Measurements from ENCODE around the gene CHGA. TPM values are rescaled to one million over a fixed set of nuclear protein-coding genes. Genes with fewer than 3 reads are reported as not detected.

Gene CHGA
- total RNA-seq, 2 experiments from 2014 or later, result not detected

- Mint-ChIP-seq H3K9me3 (ENCODE audit: insufficient read depth) (no peaks in the 10 kb centered on the region), H3K4me1 (ENCODE audit: low read depth) (peaks cover 14% of the 10 kb centered on the region), H3K36me3 (ENCODE audit: low read depth) (no peaks in the 10 kb centered on the region), H3K4me3 (no peak overlapping the region), H3K27ac (no peak overlapping the region), H3K27me3 (ENCODE audit: low read depth) (peaks cover 9% of the 10 kb centered on the region)
- ChIA-PET CTCF (no interaction called here), POLR2A (no interaction called here)
- no peak for ATAC-seq
- no peak for DNase-seq
Measured at GRCh38 chr14:92907316-92907911, 15.5 kb upstream of the CHGA start.

GRCh38 chr14:92914087-92914656, 8.8 kb upstream of the CHGA start:
- peaks cover 3% of the 10 kb centered on the region for H3K27me3 Mint-ChIP-seq (ENCODE audit: low read depth)
- CTCF ChIA-PET, result no interaction called here
- DNase-seq (peak; percentile 71), ATAC-seq (peak; percentile 65)
- no peak overlapping the region for H3K4me3 Mint-ChIP-seq
- H3K36me3 Mint-ChIP-seq (ENCODE audit: low read depth), result no peaks in the 10 kb centered on the region
- no peaks in the 10 kb centered on the region for H3K9me3 Mint-ChIP-seq (ENCODE audit: insufficient read depth)
- H3K27ac Mint-ChIP-seq, result no peak overlapping the region
- no peaks in the 10 kb centered on the region for H3K4me1 Mint-ChIP-seq (ENCODE audit: low read depth)
- POLR2A ChIA-PET, result no interaction called here

- Mint-ChIP-seq H3K27me3 (ENCODE audit: low read depth) (peaks cover 7% of the 10 kb centered on the region), H3K4me1 (ENCODE audit: low read depth) (no peaks in the 10 kb centered on the region), H3K9me3 (ENCODE audit: insufficient read depth) (no peaks in the 10 kb centered on the region), H3K4me3 (no peak overlapping the region), H3K36me3 (ENCODE audit: low read depth) (no peaks in the 10 kb centered on the region), H3K27ac (no peak overlapping the region)
- CTCF ChIA-PET, result no interaction called here
- DNase-seq (no peak), ATAC-seq (no peak)
- POLR2A ChIA-PET, result no interaction called here
Measured at GRCh38 chr14:92916201-92916600, 6.7 kb upstream of the CHGA start.

GRCh38 chr14:92917041-92917940, 5.7 kb upstream of the CHGA start:
- ChIA-PET CTCF (no interaction called here), POLR2A (no interaction called here)
- no peaks in the 10 kb centered on the region for H3K36me3 Mint-ChIP-seq (ENCODE audit: low read depth)
- no peak overlapping the region for H3K27ac Mint-ChIP-seq
- ATAC-seq (no peak), DNase-seq (no peak)
- H3K9me3 Mint-ChIP-seq (ENCODE audit: insufficient read depth), result no peaks in the 10 kb centered on the region
- peaks cover 11% of the 10 kb centered on the region for H3K27me3 Mint-ChIP-seq (ENCODE audit: low read depth)
- H3K4me1 Mint-ChIP-seq (ENCODE audit: low read depth), result no peaks in the 10 kb centered on the region
- H3K4me3 Mint-ChIP-seq, result no peak overlapping the region

GRCh38 chr14:92917956-92918355, 5.0 kb upstream of the CHGA start:
- peaks cover 16% of the 10 kb centered on the region for H3K27me3 Mint-ChIP-seq (ENCODE audit: low read depth)
- no peak overlapping the region for H3K4me3 Mint-ChIP-seq
- H3K36me3 Mint-ChIP-seq (ENCODE audit: low read depth), result no peaks in the 10 kb centered on the region
- no peak overlapping the region for H3K27ac Mint-ChIP-seq
- H3K4me1 Mint-ChIP-seq (ENCODE audit: low read depth), result peaks cover 4% of the 10 kb centered on the region
- ATAC-seq (no peak), DNase-seq (no peak)
- ChIA-PET POLR2A (no interaction called here), CTCF (no interaction called here)
- no peaks in the 10 kb centered on the region for H3K9me3 Mint-ChIP-seq (ENCODE audit: insufficient read depth)

GRCh38 chr14:92920001-92920400, 2.9 kb upstream of the CHGA start:
- Mint-ChIP-seq H3K4me3 (no peak overlapping the region), H3K9me3 (ENCODE audit: insufficient read depth) (no peaks in the 10 kb centered on the region), H3K36me3 (ENCODE audit: low read depth) (no peaks in the 10 kb centered on the region), H3K27me3 (ENCODE audit: low read depth) (peaks cover 18% of the 10 kb centered on the region), H3K4me1 (ENCODE audit: low read depth) (peaks cover 4% of the 10 kb centered on the region), H3K27ac (no peak overlapping the region)
- ChIA-PET CTCF (no interaction called here), POLR2A (no interaction called here)
- DNase-seq (no peak), ATAC-seq (no peak)

GRCh38 chr14:92922155-92922735, 705 bp upstream of the CHGA start:
- Mint-ChIP-seq H3K27me3 (ENCODE audit: low read depth) (peaks cover 20% of the 10 kb centered on the region), H3K4me1 (ENCODE audit: low read depth) (peaks cover 4% of the 10 kb centered on the region), H3K27ac (no peak overlapping the region), H3K9me3 (ENCODE audit: insufficient read depth) (no peaks in the 10 kb centered on the region), H3K4me3 (no peak overlapping the region), H3K36me3 (ENCODE audit: low read depth) (no peaks in the 10 kb centered on the region)
- no peak for ATAC-seq
- ChIA-PET POLR2A (no interaction called here), CTCF (no interaction called here)
- no peak for DNase-seq

GRCh38 chr14:92923744-92924103, 774 bp downstream of the CHGA start:
- POLR2A ChIA-PET, result no interaction called here
- no peaks in the 10 kb centered on the region for H3K36me3 Mint-ChIP-seq (ENCODE audit: low read depth)
- peaks cover 4% of the 10 kb centered on the region for H3K4me1 Mint-ChIP-seq (ENCODE audit: low read depth)
- no peak overlapping the region for H3K4me3 Mint-ChIP-seq
- CTCF ChIA-PET, result no interaction called here
- H3K27ac Mint-ChIP-seq, result no peak overlapping the region
- no peaks in the 10 kb centered on the region for H3K9me3 Mint-ChIP-seq (ENCODE audit: insufficient read depth)
- peaks cover 20% of the 10 kb centered on the region for H3K27me3 Mint-ChIP-seq (ENCODE audit: low read depth)
- no peak for ATAC-seq
- no peak for DNase-seq

GRCh38 chr14:92924247-92924646, 1.3 kb downstream of the CHGA start:
- CTCF ChIA-PET, result no interaction called here
- H3K27me3 Mint-ChIP-seq (ENCODE audit: low read depth), result peaks cover 20% of the 10 kb centered on the region
- H3K9me3 Mint-ChIP-seq (ENCODE audit: insufficient read depth), result no peaks in the 10 kb centered on the region
- H3K4me3 Mint-ChIP-seq, result no peak overlapping the region
- H3K4me1 Mint-ChIP-seq (ENCODE audit: low read depth), result peaks cover 4% of the 10 kb centered on the region
- ATAC-seq (no peak), DNase-seq (no peak)
- no peaks in the 10 kb centered on the region for H3K36me3 Mint-ChIP-seq (ENCODE audit: low read depth)
- H3K27ac Mint-ChIP-seq, result no peak overlapping the region
- POLR2A ChIA-PET, result no interaction called here

GRCh38 chr14:92925446-92925845, 2.5 kb downstream of the CHGA start:
- no peak overlapping the region for H3K4me3 Mint-ChIP-seq
- H3K36me3 Mint-ChIP-seq (ENCODE audit: low read depth), result no peaks in the 10 kb centered on the region
- peaks cover 4% of the 10 kb centered on the region for H3K4me1 Mint-ChIP-seq (ENCODE audit: low read depth)
- H3K27me3 Mint-ChIP-seq (ENCODE audit: low read depth), result peaks cover 20% of the 10 kb centered on the region
- CTCF ChIA-PET, result no interaction called here
- DNase-seq (no peak), ATAC-seq (no peak)
- POLR2A ChIA-PET, result no interaction called here
- H3K9me3 Mint-ChIP-seq (ENCODE audit: insufficient read depth), result no peaks in the 10 kb centered on the region
- H3K27ac Mint-ChIP-seq, result no peak overlapping the region

- Mint-ChIP-seq H3K4me1 (ENCODE audit: low read depth) (peaks cover 4% of the 10 kb centered on the region), H3K36me3 (ENCODE audit: low read depth) (no peaks in the 10 kb centered on the region), H3K9me3 (ENCODE audit: insufficient read depth) (no peaks in the 10 kb centered on the region), H3K27ac (no peak overlapping the region), H3K4me3 (no peak overlapping the region), H3K27me3 (ENCODE audit: low read depth) (peaks cover 16% of the 10 kb centered on the region)
- CTCF ChIA-PET, result no interaction called here
- ATAC-seq (no peak), DNase-seq (no peak)
- POLR2A ChIA-PET, result no interaction called here
Measured at GRCh38 chr14:92926180-92926845, 3.4 kb downstream of the CHGA start.

- DNase-seq, result no peak
- Mint-ChIP-seq H3K9me3 (ENCODE audit: insufficient read depth) (no peaks in the 10 kb centered on the region), H3K4me3 (no peak overlapping the region), H3K27me3 (ENCODE audit: low read depth) (peaks cover 13% of the 10 kb centered on the region), H3K4me1 (ENCODE audit: low read depth) (peaks cover 4% of the 10 kb centered on the region), H3K36me3 (ENCODE audit: low read depth) (no peaks in the 10 kb centered on the region), H3K27ac (no peak overlapping the region)
- CTCF ChIA-PET, result no interaction called here
- ATAC-seq, result no peak
- POLR2A ChIA-PET, result no interaction called here
Measured at GRCh38 chr14:92926931-92927330, 4.0 kb downstream of the CHGA start.
